ENCODE data around the gene FCER1G. TPM values are rescaled to one million over a fixed set of nuclear protein-coding genes. Genes with fewer than 3 reads are reported as not detected.

Gene FCER1G
- total and polyA plus RNA-seq, 2 of the 4 experiments (the other 2 are of a cell fraction) = 0.44 TPM; not detected in 1

DNA sequence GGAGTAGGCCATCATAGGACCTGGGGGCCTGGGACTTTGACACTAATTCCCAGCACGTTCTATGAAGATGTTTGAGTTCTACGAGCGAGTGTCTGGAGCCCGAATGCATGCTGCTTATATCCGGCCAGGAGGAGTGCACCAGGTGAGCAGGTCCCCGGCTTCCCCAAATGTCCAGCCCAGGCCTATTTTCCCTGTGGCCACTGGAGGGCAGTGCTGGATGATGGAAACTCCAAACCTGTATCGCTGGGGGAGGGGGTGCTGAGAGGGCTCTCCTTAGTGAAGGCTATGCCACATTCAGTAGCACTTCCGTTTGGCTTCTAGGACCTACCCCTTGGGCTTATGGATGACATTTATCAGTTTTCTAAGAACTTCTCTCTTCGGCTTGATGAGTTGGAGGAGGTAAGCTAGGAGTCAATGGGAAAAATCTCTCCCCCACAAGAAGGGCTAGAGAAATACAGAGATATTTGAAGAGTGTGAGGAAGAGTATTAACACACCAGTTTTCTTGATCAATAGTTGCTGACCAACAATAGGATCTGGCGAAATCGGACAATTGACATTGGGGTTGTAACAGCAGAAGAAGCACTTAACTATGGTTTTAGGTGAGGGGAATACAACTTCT is 5.2 kb upstream of the FCER1G start:
- Histone ChIP-seq H2BK20ac (ENCODE audit: low read depth, low read length) (no peak overlapping the region), H4K91ac (ENCODE audit: insufficient read depth, low read depth, low read length) (no peak overlapping the region), H3K9ac (ENCODE audit: low read depth, low read length) (no peak overlapping the region), H2BK120ac (ENCODE audit: low read depth, low read length) (no peak overlapping the region), H4K20me1 (ENCODE audit: insufficient read depth, low read length) (peaks cover 12% of the 10 kb centered on the region), H2AK9ac (replicated peaks; ENCODE audit: low read depth, low read length, poor library complexity) (no peak overlapping the region), H3K9me3 (ENCODE audit: control insufficient read depth, insufficient read depth, low read length) (no peaks in the 10 kb centered on the region), H4K8ac (ENCODE audit: low read depth in 2 of 2, low read length in 2 of 2) (no peak overlapping the region), H2AK5ac (ENCODE audit: low read depth, low read length) (no peak overlapping the region), H3K9me1 (ENCODE audit: insufficient read depth, low read length) (peaks cover 4% of the 10 kb centered on the region; the same call in 1 of the 2 replicates), H3K4me3 (ENCODE audit: insufficient read depth, low read depth, low read length) (no peak overlapping the region), H3K79me1 (ENCODE audit: low read depth in 1 of 2, low read length in 2 of 2) (peaks cover 14 to 32% of the 10 kb centered on the region in 2 experiments), H2BK15ac (ENCODE audit: low read depth, low read length) (no peak overlapping the region), H2BK5ac (ENCODE audit: low read depth, low read length, poor library complexity, severe bottlenecking) (no peak overlapping the region), H3K27me3 (ENCODE audit: control insufficient read depth, insufficient read depth, low read length) (no peaks in the 10 kb centered on the region), H3K27ac (ENCODE audit: insufficient read depth, low read length) (no peak overlapping the region), H2AFZ (replicated peaks; ENCODE audit: low read length, poor library complexity) (peak overlapping the region; percentile 27), H3K36me3 (ENCODE audit: control insufficient read depth, insufficient read depth, low read length) (peaks cover 47% of the 10 kb centered on the region), H3K56ac (ENCODE audit: extremely low read depth, insufficient read depth, low read length) (no peak overlapping the region), H3K4me2 (ENCODE audit: low read depth, low read length) (no peak overlapping the region), H4K5ac (ENCODE audit: low read depth, low read length) (no peak overlapping the region), H3K23ac (ENCODE audit: low read depth, low read length) (no peak overlapping the region), H3K18ac (ENCODE audit: low read depth, low read length) (no peak overlapping the region), H3K4ac (ENCODE audit: low read depth, low read length) (no peak overlapping the region), H3K4me1 (ENCODE audit: control insufficient read depth, insufficient read depth, low read length) (peaks cover 11% of the 10 kb centered on the region), H3K14ac (replicated peaks; ENCODE audit: low read depth, low read length) (no peak overlapping the region)
- BruUV-seq (replicated peaks) = TSS peak; percentile 47
- ATAC-seq (ENCODE audit: low read depth) = peak; percentile 87
- dilution Hi-C loops (cut with HindIII; ENCODE audit: low sequenced_read_pairs, unreplicated experiment) = no loop called here
- POLR2A ChIA-PET (ENCODE audit: unreplicated experiment) = no interaction called here
- peak; percentile 67 for DNase-seq
- in situ Hi-C loops (cut with MboI; ENCODE audit: low sequenced_read_pairs) = loop anchor here (10.0 kb wide), 1 partner anchor 535 kb away; the partner anchor contains the start of gene DUSP12
- WGBS, 2 experiments (ENCODE audit: extremely low coverage in 2 of 2, insufficient read length in 1 of 2) = 56% methylated on average over 4 of the region's 11 CpGs; no CpG with 5 or more reads in 1 of the 2 experiments
- intact Hi-C loops (cut with micrococcal nuclease) = no loop called here
- CTCF ChIA-PET = interaction anchor here (0.6 to 2.7 kb wide), 2 partner anchors 16 to 220 kb away, joined by 3 to 20 read pairs; partner anchors contain the start of gene TOMM40L
- TF ChIP-seq RCOR1 (IDR thresholded peaks at IDR 0.05; ENCODE audit: insufficient replicate concordance, low read length) = no peak
- TF ChIP-seq RFX5 (IDR thresholded peaks at IDR 0.05; ENCODE audit: low read depth, low read length) = no peak
- no peak for TF ChIP-seq CHD1 (IDR thresholded peaks at IDR 0.05; ENCODE audit: low read depth, low read length)
- TF ChIP-seq, protein P1, sequence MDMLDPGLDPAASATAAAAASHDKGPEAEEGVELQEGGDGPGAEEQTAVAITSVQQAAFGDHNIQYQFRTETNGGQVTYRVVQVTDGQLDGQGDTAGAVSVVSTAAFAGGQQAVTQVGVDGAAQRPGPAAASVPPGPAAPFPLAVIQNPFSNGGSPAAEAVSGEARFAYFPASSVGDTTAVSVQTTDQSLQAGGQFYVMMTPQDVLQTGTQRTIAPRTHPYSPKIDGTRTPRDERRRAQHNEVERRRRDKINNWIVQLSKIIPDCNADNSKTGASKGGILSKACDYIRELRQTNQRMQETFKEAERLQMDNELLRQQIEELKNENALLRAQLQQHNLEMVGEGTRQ (IDR thresholded peaks at IDR 0.05; ENCODE audit: low read depth, low read length) = no peak
- no peak for TF ChIP-seq MAFK (IDR thresholded peaks at IDR 0.05; ENCODE audit: low read depth, low read length)
- no peak for TF ChIP-seq MXI1 (IDR thresholded peaks at IDR 0.05; ENCODE audit: borderline replicate concordance, low read depth, low read length)
- TF ChIP-seq POLR2A (IDR thresholded peaks at IDR 0.05; ENCODE audit: low read depth, low read length) = 0 out of 2 replicates have a peak, but pooled peaks have one; percentile 46
- TF ChIP-seq, protein P2, sequence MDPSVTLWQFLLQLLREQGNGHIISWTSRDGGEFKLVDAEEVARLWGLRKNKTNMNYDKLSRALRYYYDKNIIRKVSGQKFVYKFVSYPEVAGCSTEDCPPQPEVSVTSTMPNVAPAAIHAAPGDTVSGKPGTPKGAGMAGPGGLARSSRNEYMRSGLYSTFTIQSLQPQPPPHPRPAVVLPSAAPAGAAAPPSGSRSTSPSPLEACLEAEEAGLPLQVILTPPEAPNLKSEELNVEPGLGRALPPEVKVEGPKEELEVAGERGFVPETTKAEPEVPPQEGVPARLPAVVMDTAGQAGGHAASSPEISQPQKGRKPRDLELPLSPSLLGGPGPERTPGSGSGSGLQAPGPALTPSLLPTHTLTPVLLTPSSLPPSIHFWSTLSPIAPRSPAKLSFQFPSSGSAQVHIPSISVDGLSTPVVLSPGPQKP (IDR thresholded peaks at IDR 0.05; ENCODE audit: borderline replicate concordance, low read depth, low read length) = no peak
- TF ChIP-seq CEBPB (IDR thresholded peaks at IDR 0.05; ENCODE audit: low read depth, low read length) = no peak
- peak; percentile 88 for TF ChIP-seq RAD21 (IDR thresholded peaks at IDR 0.05; ENCODE audit: low read length)
- TF ChIP-seq, protein P3, sequence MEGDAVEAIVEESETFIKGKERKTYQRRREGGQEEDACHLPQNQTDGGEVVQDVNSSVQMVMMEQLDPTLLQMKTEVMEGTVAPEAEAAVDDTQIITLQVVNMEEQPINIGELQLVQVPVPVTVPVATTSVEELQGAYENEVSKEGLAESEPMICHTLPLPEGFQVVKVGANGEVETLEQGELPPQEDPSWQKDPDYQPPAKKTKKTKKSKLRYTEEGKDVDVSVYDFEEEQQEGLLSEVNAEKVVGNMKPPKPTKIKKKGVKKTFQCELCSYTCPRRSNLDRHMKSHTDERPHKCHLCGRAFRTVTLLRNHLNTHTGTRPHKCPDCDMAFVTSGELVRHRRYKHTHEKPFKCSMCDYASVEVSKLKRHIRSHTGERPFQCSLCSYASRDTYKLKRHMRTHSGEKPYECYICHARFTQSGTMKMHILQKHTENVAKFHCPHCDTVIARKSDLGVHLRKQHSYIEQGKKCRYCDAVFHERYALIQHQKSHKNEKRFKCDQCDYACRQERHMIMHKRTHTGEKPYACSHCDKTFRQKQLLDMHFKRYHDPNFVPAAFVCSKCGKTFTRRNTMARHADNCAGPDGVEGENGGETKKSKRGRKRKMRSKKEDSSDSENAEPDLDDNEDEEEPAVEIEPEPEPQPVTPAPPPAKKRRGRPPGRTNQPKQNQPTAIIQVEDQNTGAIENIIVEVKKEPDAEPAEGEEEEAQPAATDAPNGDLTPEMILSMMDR (conservative IDR thresholded peaks at IDR 0.05; ENCODE audit: low read depth, low read length) = peak; percentile 91
- TF ChIP-seq NFE2L2 (IDR thresholded peaks at IDR 0.05; ENCODE audit: low read depth, low read length) = no peak
- TF ChIP-seq MAZ (IDR thresholded peaks at IDR 0.05; ENCODE audit: borderline replicate concordance, low read depth, low read length) = peak; percentile 62; the same call in 1 of the 2 replicates
- peak; percentile 80 for TF ChIP-seq SMC3 (IDR thresholded peaks at IDR 0.05; ENCODE audit: low read depth, low read length)
- TF ChIP-seq FOS (IDR thresholded peaks at IDR 0.05; ENCODE audit: low read depth, low read length) = no peak

All from IMR-90 (cell line).